Left renal pelvis (tissue), 4 donors: ENCODE results near the gene EMB. TPM values are rescaled to one million over a fixed set of nuclear protein-coding genes. Genes with fewer than 3 reads are reported as not detected.

ENCODE experiments used
- polyA plus RNA-seq, 4 donors: library from polyadenylated mRNA; unstranded; fragments of 120-200 nt; gene quantifications; one replicate each; pipeline ENCODE4 v1.2.1, GENCODE V29; 2013; ENCODE audit not compliant: insufficient read length in 4 of 4

EMB gene
- polyA plus RNA-seq, 4 donors: 5.0 to 6.0 (median 5.5) TPM

Other genes with a start within 250 kb of the EMB start
- 10 to 100 TPM; 14.6 to 20.8 (median 15.6) TPM for gene PARP8, start 225.3 kb upstream of the EMB start, polyA plus RNA-seq